ENCODE results near the gene NFIB.

The NFIB gene

DNA sequence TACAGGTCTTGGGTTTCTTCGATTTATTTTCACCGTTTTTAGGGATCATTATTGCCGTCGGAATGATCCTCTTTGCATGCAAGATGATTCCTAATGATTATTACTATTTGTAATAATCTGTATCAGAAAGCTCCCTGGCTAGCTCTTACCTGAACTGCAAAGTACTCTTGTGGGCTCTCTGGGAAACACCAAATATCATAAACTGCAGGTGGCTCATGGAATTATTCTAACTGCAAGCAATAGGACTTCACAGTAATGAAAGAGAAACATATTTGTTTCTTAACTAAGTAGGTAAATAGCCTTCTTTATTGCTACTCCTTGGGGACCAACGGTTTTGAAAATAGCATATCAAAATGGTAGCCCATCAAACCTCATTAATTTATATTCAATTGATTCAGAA, 219.4 kb downstream of the NFIB start:
- no peak for DNase-seq

DNA sequence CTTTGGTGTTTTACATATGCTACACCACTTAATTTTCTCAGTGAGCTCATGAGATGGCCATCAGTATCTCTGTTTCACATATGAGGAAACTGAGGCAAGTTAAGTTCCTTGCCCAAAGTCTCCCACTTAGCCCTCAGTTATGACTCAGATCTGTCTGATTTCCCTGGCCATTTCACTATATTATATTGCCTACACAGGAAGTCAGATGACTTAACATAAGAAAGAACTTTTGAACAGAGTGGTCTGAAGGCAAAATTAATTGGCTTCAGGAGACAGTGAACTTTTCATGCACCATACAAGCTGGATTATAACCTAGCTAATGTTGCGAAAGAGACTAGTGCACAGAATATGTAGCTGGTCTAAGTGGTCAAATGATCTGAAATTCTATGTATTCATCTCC, 221.6 kb downstream of the NFIB start:
- DNase-seq, result no peak

DNA sequence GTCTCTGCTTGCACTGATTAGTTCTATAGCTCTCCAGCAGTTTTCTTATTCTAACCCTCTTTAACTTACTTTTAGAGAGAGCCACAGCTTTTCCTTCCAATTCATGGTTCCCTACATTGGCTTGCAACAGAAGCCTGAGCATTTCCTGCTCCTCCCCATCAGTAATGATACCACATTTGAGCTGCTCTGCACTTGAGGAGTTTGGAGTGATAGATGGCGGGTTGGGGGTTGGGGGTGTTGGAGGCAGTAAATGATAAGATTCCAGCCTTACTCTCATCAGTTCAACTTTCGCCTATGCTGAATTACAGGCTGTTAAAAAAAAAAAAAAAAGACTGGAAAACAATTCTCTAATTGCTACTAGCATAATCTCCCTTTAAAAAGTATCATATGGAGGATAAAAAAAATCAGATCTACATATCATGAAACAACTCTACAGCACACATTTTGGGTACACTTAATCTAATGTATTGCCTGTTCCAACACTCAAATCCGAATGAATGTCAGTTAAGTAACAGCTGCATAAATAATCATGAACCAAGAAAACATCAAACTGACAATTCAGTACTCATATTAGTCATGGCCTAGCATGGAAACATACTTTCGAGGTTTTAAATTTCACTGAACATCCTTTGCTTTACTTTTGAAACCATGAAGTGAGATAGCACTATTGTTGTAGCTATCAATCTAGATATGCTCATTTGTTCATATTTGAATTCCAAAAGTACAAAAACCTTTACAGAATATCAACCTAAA, 224.7 kb downstream of the NFIB start:
- no peak for DNase-seq

DNA sequence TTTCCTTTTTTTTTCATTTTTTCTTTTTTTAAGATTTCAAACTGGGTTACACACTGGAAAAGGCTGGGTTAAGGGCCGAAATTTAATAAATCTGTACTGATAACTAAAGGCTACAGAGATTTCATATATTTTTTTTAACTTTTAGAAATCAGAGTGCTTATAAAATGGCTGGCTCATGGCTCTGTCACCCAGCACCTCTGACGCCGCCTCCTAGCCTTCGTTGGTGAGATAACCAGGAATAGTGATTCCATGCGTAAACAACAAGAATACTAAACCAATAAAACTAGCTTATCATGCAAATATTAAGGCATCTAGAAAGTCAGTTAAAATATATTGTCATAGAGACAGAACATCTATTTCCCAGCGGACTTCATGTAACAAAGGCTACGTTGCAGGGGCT, 226.4 kb downstream of the NFIB start:
- no peak for DNase-seq

DNA sequence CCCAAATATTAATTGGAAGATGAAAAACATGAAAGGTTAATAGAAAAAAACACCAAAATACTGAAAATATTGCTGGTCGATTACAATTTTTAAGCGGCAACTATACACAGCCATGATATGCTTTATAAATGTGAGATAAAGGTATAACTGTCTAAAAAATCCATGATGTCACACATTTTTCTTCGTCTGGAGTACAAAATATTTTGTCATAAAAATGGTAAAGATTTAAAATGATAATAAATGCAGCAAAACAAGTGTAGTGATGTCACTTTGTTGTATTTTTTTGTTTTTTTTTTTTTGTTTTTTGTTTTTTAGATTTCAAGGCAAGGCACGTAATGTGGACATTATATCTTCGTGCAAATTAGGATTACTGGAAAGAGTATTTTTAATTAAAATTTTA, 227.4 kb downstream of the NFIB start:
- DNase-seq, result no peak

DNA sequence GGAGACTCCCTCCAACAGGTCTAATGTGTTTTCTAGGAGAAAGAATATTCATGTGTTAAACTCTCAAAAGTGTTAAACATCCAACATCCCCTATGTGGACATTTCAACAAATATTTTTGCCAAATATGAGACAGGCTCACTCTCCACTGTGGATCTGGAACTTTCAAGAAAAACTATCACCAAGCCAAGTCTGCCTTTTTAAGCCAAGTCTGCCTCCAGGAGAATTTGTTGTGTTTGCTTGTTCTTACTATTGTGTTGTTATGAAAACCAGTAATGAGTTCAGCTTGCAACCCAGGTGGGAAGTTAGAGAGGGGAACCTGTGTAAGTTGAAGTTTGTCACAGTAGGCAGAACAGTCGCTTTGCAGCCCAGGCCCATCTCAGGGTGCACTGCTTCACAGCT, 228.1 kb downstream of the NFIB start:
- DNase-seq, result no peak

DNA sequence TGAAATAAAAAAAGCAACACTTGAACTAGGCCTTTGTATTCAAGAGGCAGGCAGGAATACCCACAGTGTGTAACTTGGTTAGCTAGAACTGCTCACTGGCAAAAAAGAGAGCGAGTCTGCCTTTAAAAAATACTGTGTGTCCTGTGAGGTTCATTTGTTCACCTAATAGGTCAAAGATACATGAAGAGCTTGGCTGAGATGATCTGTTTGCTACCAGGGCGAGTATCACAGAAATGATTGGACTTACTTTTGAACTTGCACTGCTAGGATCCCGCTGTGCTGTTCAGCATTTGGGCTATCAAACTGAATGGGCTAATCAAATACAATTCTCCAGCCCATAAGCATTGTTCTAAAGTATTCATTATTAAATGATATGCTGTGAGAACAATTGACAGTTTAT, 229.1 kb downstream of the NFIB start:
- no peak for DNase-seq

DNA sequence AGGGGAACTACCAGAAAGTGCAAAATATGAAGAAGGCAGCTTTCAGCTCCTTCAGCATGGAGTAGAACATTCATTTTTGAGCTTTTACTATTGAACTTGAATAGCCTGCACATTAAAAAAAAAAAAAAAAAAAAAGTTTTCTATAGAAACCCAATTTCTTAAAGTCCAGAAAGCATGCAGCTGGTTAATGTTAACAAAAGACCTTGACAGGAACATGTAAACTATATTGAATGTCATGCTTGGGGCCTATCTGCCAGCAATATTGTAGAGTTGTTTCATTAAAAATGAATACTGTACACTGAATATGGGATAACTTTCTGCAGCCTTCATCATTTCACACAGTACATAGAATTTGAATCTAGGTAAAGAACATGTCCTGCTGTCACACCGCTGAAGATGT, 230.6 kb downstream of the NFIB start:
- DNase-seq, result no peak

DNA sequence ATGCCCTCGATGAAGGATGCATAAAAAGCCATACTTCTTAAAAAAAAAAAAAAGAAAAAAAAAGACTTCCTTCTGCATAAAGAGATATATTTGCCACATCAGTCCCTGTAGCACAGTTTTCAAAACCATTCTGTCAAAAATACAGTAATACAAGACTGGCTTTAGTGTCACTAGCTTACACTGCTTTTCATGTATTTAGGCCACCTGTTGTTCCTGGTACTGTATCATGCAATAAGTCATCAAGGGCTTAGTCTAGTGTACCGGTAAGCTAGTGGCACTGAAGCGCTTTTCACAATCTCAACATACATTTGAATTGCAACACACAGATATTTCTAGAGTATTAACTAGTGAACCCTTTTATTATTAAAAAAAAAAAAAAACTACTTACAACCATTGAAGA, 231.2 kb downstream of the NFIB start:
- DNase-seq, result no peak

DNA sequence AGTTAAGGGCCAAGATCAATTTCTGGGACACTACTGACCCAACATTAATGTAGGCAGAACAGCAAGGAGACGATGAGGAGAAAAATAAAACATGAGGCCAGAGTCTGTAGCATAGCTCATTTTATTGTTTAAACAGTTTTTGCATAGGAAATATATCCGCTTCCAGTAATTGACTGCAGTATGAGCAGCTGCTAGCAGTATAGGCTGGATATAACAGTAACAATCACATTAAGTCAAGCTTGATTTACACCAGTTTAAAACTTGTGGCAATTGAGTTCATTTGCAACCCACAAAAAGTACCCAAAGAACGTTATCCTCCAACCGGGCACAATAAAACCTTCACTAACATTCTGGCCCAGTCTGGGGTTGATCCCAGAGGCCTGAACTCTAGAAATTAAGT, 232.2 kb downstream of the NFIB start:
- DNase-seq, result no peak

DNA sequence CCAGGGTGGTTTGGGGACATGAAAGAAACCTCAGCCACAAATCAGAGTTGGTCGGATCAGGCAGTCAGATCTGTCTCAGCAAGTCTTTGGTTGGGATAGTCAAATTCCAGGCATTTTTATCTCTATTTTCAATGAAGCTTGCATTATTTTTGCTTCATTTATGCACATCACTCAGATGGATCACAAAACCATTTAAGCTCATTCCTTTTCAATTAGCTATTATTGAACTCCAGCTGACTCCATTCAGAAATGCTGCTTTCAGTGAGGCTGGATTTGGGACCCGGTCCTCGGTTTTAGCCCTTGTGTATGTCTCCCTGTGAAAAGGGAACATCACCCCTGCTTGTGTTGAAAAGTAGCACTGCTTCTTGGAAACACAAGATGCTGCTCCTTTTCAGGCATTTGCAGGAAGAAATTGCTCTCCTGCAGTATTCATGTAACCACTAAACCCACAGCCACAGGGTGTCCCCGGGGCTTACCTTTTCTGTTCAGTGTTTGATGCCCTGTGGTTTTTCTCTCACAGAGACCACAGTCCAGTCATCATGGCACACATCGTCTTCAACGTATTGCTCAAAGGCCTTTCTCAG, 232.9 kb downstream of the NFIB start:
- no peak for DNase-seq

DNA sequence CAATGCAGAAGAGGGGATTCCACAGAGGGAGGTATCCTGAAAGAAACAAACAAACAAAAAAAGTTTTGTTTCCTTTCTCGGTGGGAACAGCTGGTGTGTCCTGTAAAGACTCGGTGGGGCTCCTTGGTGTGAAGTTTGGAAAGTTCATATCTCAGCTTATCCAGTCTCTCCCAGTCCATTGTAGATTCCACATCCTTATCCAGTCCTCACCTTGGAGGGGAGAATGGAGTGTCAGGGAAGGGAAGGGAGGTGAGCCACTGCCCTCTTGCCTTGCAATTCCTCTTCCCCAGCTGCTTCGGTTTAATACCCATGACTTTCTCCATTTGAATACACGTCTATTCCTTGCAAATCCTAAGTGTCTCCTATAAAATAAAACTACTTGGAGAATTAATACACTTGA, 234.5 kb downstream of the NFIB start:
- no peak for DNase-seq

DNA sequence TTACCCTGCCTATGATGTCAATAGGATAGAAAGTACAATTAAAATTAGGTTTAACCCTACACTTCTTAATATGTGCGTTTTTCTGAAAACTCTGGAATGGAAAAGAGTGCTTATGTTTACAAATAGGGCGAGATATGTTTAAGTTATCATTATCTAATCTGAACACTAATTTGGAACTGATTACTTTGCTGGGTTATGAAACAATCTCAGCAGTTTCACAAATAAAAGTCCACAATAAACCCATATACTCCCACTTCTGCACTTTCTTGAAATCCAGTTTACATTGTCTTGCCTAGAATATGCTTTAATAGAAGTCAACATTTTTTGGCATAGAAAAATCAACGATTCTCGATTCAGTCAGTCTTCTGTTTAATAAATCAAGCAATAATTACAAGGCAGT, 236.3 kb downstream of the NFIB start:
- DNase-seq, result no peak

DNA sequence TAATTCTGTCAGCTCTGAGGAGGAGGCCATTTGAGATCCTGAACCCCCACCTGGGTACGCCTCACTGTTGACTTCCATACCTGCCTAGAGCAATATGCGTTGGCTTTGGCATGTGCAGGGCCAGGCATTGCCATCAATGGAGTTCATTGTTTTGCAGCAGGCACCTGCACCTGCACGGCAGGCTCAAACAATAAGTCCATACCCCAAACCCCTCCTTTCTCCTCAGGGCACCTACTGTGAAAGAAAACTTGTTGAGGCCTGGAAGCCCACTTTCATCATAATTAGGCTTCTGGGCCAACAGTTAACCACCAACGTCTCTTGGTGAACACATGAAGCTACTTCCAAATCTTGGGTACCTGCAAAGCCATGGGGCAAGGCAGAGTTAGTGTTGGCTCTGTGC, 238.7 kb downstream of the NFIB start:
- DNase-seq, result no peak

DNA sequence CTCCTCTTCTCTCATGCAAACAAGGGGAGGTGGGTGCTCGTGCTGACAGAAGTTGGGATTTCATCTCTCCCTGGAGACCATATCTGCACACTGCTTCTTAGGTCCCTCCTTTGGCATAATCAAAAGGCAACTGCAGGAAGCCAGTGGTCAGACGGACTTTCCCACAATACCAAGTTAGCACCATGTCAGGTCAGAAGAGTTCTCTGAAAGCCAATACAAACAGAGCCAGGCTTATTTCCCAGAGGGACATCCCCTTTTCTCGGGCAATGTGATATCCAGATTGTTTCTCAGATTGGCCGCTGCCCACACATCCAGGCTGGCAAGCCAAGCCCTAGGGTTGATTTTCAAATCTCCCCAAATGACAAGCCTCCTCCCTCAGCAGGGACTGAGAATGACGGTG, 241.1 kb downstream of the NFIB start:
- no peak for DNase-seq

DNA sequence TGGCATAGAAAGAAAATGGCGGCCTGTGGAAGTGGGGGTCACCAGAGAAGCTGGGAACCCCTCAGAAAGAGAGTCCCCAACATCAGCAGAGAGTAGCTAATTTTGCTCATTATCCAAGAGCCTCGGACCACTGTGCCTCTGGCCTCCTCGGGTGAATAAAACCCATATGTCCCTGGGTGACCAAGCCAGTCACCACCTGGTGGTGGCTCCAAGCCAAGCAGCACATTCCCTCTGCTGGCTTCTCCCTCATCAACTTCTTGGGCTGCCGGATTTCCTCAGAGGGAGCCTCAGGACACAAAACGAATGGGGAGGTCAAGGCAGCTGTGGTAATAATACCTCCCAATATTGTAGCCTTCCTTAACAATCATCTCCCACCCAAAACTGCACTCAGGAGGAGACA, 242.5 kb downstream of the NFIB start:
- no peak for DNase-seq

DNA sequence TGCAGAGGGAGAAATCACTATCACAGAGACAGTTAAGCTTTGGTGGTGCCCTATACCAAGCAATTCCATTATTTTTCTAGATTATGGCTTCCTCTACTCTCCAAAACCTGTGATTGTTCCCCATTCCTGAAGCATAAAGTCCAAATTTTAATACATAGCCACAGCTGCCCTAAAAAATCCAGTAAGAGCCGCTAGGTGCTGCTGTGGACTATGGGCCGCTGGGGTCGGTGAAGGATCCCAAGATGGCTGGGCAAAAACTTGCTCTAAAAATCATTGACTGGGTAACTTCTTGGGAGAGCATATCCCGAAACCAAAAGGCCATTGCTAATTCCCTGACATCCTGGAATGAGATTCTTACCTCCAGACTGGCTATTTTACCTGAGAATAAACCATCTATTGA, 245.3 kb downstream of the NFIB start:
- no peak for DNase-seq

DNA sequence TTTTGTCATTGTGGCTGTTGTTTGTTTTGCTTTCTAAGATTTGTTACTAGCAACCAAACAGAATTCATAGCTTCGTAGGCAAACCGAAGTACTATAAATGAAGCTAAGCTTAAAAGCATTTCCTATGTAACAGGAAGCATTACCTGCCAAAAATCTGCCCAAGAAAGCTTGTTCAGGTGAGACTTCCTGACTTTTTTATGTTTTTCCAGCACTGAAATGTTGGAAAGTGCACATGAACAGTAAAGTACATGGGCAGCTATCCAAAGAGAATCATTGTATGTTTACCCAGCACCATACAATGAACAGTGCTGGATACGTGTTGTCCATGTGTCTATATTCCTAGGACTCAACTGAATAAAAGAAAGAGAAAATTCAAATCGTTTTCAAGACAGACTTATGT, 247.1 kb downstream of the NFIB start:
- DNase-seq, result no peak

DNA sequence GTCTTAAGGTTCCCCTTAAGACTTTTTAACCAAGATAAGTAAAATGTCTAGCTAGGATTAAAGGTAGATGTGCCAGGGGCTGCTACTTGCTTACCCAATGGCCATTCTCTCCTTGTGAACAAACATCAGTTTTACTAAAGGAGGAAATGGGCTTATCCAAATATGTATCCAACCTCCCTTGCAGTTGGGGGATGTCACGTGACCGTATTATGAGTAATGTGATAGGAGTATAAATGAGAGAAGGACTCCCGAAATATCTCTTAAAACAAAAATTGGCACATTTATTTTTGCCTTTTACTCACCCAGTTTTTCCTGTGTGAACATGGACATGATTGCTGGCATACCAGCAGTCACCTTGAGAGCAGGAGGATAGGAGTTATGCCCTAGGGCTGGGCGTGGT, 247.9 kb downstream of the NFIB start:
- no peak for DNase-seq

DNA sequence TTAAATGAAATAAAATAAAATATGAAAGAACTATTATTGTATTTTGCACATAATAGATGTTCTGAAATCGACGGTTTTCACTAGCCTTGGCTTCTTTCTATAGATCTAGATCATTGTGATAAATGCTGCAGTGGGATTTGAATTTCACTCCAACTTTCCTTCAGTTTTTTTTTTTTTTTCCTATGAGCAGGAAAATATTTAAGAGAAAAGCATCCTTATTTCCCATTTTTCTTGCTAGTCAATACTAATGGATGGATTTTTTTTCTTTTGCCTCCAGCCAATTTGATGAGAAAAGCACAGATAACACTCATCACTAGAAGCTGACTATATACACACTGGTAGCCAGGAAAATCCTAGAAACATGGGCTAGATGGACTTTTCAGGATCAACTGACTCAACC, 249.0 kb downstream of the NFIB start:
- DNase-seq, result no peak

DNA sequence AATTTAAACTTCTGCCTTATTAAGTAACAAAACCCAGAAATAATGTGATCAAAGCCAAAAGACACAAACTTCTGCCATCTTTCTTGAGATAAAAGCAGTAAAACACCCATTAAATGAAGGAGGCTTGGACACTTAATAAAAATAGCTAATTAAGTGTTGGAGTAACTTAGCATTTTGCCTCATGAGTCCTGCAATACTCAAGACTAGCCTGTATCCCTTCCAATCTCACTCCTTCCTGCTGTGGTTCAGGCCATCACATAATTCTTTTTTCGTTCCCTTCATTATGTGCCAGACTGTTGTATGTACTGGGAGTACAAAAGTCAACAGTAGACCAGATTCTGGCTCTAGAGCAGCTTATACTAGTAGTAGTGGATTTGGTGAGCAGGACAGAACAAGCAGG, 250.2 kb downstream of the NFIB start:
- no peak for DNase-seq

DNA sequence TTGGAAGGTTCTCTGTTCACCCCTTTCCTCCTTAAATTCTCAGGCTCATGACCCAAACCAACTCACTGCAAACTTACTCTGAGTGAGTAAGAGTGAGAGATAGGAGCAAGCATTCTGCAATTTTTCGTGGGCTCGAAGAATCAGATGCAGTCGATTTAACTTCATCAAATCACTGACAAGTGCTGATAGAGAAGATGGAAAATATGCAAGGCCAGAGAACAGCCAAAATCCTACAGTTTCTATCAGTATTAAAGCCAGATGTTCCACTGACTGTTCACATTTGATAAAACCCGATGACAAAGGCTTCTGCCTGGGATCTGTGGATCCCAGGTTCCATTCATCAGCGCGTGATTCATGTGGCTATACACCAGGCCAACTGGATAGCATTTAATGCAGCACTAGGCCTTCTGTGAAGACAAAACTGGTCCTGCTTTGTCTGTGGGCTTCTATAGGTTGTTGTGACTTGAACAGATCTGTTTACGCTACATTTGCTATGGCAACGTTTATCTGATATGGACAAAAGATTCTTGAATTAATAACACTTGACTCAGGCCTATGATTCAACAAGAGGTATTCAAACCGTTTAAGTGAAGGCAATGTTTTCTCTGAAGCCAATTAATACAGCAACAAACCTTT, 251.2 kb downstream of the NFIB start:
- DNase-seq, result no peak

DNA sequence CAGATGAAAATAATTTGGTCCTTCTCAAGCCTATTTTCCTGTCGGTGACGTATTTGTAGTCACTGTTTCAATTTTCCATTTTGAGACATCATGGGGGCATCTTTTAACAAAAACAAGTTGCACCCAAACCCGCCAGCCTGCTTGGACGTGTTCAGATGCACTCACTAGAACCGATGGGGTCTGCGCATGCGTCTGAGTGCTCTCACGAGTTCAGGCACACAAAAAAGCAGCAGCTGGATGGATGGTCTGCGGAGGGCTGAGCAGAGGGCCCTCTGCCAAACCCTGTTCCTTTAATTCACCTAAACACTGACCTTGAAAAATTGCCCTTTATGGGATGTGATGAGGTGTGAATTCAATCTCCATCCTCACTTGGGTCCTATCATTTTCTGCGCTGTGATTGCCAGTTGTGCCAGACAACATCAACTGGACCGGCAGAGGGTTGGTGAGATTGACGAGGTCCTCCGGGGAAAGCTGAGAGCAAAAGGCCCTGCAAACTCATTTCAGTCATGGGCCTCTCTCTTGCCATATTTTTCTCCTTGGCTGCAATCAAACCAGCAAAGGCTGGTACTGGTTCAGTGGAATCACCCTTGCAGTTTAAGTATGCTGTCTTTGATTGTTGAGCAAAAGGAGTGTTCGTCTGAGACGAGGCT, 251.9 kb downstream of the NFIB start:
- DNase-seq, result no peak

DNA sequence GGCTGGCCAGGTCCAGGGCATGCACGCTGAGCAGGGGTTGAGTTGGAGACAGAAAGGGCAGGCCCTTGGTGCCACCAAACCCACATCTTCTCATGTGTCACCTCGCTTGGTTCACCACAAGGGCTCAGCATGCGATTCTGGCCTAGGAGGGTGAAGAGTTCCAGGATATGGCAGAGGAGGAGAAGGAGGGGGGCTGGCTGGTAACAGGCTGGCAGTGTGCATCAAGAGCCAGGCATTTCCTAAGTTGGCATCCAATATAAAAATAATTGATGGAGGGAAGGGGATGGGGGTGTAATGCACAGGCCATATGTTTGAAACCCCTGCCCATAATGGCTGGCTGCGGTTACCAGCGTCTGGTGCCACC, 255.6 kb downstream of the NFIB start:
- DNase-seq, result no peak

Data from stimulated activated naive CD4-positive, alpha-beta T cell treated with Interleukin-2 at 50 U/mL for 16 hours (primary cell).